Spleen (tissue), 11 donors: Measurements from ENCODE around the gene NEBL. TPM values are rescaled to one million over a fixed set of nuclear protein-coding genes. Genes with fewer than 3 reads are reported as not detected.

Source experiments
- DNase-seq: peaks from one replicate; pipeline ENCODE4 v3.0.0-alpha.2; 2020
- H3K27ac ChIP-seq, 8 donors: fragments of 200-600 bp; sonication (generic) in 7 of 8; 1 replicate in 4 of 8; 2 replicates in 4 of 8; pipeline versions ENCODE4 v1.5.0 to v1.8.0; 2016 to 2021; ENCODE audit warnings: inconsistent platforms in 4 of 8, mild to moderate bottlenecking in 4 of 8, moderate library complexity in 1 of 8
- H3K27me3 ChIP-seq, 7 donors: fragments of 200-600 bp; sonication (generic) in 6 of 7; replicated peaks in 1 of 7; 1 replicate in 4 of 7; 2 replicates in 3 of 7; pipeline versions ENCODE4 v1.5.0 to v1.8.0; 2016 to 2021; ENCODE audit warnings: inconsistent platforms in 3 of 7, mild to moderate bottlenecking in 1 of 7
- H3K36me3 ChIP-seq, 6 donors: fragments of 200-600 bp; sonication (generic) in 5 of 6; 1 replicate in 4 of 6; 2 replicates in 2 of 6; pipeline versions ENCODE4 v1.5.0 to v1.8.0; 2016 to 2021; ENCODE audit warnings: inconsistent platforms in 2 of 6
- H3K4me1 ChIP-seq, 6 donors: fragments of 200-600 bp; sonication (generic) in 5 of 6; 1 replicate in 3 of 6; 2 replicates in 3 of 6; pipeline versions ENCODE4 v1.5.0 to v1.8.0; 2016 to 2021; ENCODE audit warnings: inconsistent platforms in 3 of 6
- H3K4me3 ChIP-seq, 8 donors: fragments of 200-600 bp; sonication (generic) in 7 of 8; 1 replicate in 4 of 8; 2 replicates in 4 of 8; pipeline versions ENCODE4 v1.5.0 to v1.8.0; 2016 to 2021; ENCODE audit warnings: inconsistent platforms in 4 of 8, mild to moderate bottlenecking in 4 of 8, moderate library complexity in 2 of 8
- H3K9me3 ChIP-seq, 8 donors: fragments of 200-600 bp; sonication (generic) in 7 of 8; 1 replicate in 4 of 8; 2 replicates in 4 of 8; pipeline versions ENCODE4 v1.5.0 to v1.8.0; 2016 to 2021; ENCODE audit warnings: inconsistent platforms in 4 of 8
- CTCF ChIP-seq, 11 experiments: fragments of 200-600 bp in 7 of 11; fragments of 450-650 bp in 4 of 11; sonication (generic) in 4 of 11; IDR thresholded peaks in 8 of 11; conservative IDR thresholded peaks in 3 of 11; 1 replicate in 7 of 11; 2 replicates in 4 of 11; pipeline versions ENCODE4 v1.4.0 to v1.8.0; 2016 to 2021; ENCODE audit warnings: antibody characterized with exemption in 11 of 11, inconsistent platforms in 4 of 11, mild to moderate bottlenecking in 1 of 11
- POLR2A ChIP-seq, 3 donors: fragments of 450-650 bp; IDR thresholded peaks; one replicate each; pipeline ENCODE4 v1.5.1; 2017; ENCODE audit warnings: antibody characterized with exemption in 3 of 3, mild to moderate bottlenecking in 1 of 3
- POLR2AphosphoS5 ChIP-seq, 3 donors: sonication (generic); formaldehyde crosslinking; IDR thresholded peaks; one replicate each; pipeline ENCODE4 v1.5.1; 2017; ENCODE audit warnings: antibody characterized with exemption in 3 of 3
- WGBS, 5 donors: extraction: QIAGEN DNeasy Blood & Tissue Kit in 3 of 5; methylation state at CpG; one replicate each; pipeline versions ENCODE4 v1.1.5 to v1.1.7; 2013 to 2018; 5-methylcytosine and 5-hydroxymethylcytosine counted together
- intact Hi-C: fragments of 100-400 bp; cut with DNase I; formaldehyde crosslinking; loops from one replicate; pipeline ENCODE4 v1.15.0; 2023; ENCODE audit warnings: low total_unique reads
- polyA plus RNA-seq, 3 donors: library from polyadenylated mRNA; stranded (reverse); fragments of 200-250 nt; gene quantifications; one replicate each; pipeline ENCODE4 v1.2.1, GENCODE V29; 2013
- total RNA-seq, 7 donors: library from RNA; depleted of rRNA in 3 of 7; stranded (reverse); fragments of >200 nt in 3 of 7; fragmentation: NEBNext Ultra II Directional in 4 of 7; extraction: Animal tissue kit (Norgen Biotek cat#: 25700) in 4 of 7; gene quantifications; one replicate each; pipeline versions ENCODE4 v1.1.0 to v1.2.1, GENCODE V29; 2016 to 2021
- donor health status: healthy with polysubstance abuse.
- donor health status: DM: no; HTN: no; CAD: no; lungs with moderate emphysema.
- donor health status: DM: no; HTN: no; CAD: no.
- donor health status: Bipolar disorder and iron deficiency.
- donor health status: healthy.
- donor health status: DM: no; HTN: no; CAD: no.
- donor health status: DM: yes; HTN: yes; CAD: no.

Gene NEBL
- total and polyA plus RNA-seq, 10 donors, result 0.08 to 2.7 (median 0.54) TPM

GRCh38 chr10:20903635-20904390 is 6.7 kb upstream of the NEBL start:
- intact Hi-C loops, result no loop called here
- 76 to 83% (median 79%) methylated on average over 5 of the region's 5 CpGs for WGBS, 5 donors
- Histone ChIP-seq H3K4me1 (no peaks in the 10 kb centered on the region), H3K27ac (no peak overlapping the region), H3K4me3 (no peak overlapping the region), H3K9me3 (no peaks in the 10 kb centered on the region), H3K27me3 (no peaks in the 10 kb centered on the region), H3K36me3 (no peaks in the 10 kb centered on the region)
- TF ChIP-seq CTCF (IDR thresholded peaks at IDR 0.05 in 8 of 11, conservative IDR thresholded peaks at IDR 0.05 in 3 of 11), result no peak
- no peak for TF ChIP-seq POLR2A (IDR thresholded peaks at IDR 0.05)
- no peak for TF ChIP-seq POLR2AphosphoS5 (IDR thresholded peaks at IDR 0.05)
- no peak for DNase-seq

- Histone ChIP-seq H3K4me1 (no peaks in the 10 kb centered on the region), H3K9me3 (no peaks in the 10 kb centered on the region), H3K36me3 (no peaks in the 10 kb centered on the region), H3K4me3 (no peak overlapping the region), H3K27me3 (no peaks in the 10 kb centered on the region), H3K27ac (no peak overlapping the region)
- DNase-seq, result no peak
- no peak for TF ChIP-seq POLR2AphosphoS5 (IDR thresholded peaks at IDR 0.05)
- no peak for TF ChIP-seq CTCF (IDR thresholded peaks at IDR 0.05 in 8 of 11, conservative IDR thresholded peaks at IDR 0.05 in 3 of 11)
- TF ChIP-seq POLR2A (IDR thresholded peaks at IDR 0.05), result no peak
- intact Hi-C loops, result no loop called here
- WGBS, 5 donors, result 69 to 81% (median 73%) methylated on average over 5 of the region's 5 CpGs
Measured at GRCh38 chr10:20901110-20901509, 4.0 kb upstream of the NEBL start.

- H3K4me1 ChIP-seq, result no peaks in the 10 kb centered on the region
- WGBS, 5 donors, result 77 to 90% (median 83%) methylated on average over 3 of the region's 3 CpGs
Measured at GRCh38 chr10:20898866-20899535, 1.9 kb upstream of the NEBL start.

More at GRCh38 chr10:20898866-20899535, 1.9 kb upstream of the NEBL start:
- no peaks in the 10 kb centered on the region for H3K27me3 ChIP-seq
- H3K9me3 ChIP-seq, result no peaks in the 10 kb centered on the region
- DNase-seq, result no peak
- intact Hi-C loops, result no loop called here
- TF ChIP-seq CTCF (IDR thresholded peaks at IDR 0.05 in 8 of 11, conservative IDR thresholded peaks at IDR 0.05 in 3 of 11), result no peak
- TF ChIP-seq POLR2AphosphoS5 (IDR thresholded peaks at IDR 0.05), result no peak
- TF ChIP-seq POLR2A (IDR thresholded peaks at IDR 0.05), result no peak
- H3K36me3 ChIP-seq, result no peaks in the 10 kb centered on the region
- H3K27ac ChIP-seq, result no peak overlapping the region
- no peak overlapping the region for H3K4me3 ChIP-seq
